ENCODE results near the gene LAMC2.
"Not testable (repeated sequence)": the region's sequence is repeated elsewhere in the genome, so short reads cannot be mapped to it uniquely, and the experiment has no call there.

Gene LAMC2

GRCh38 chr1:183251959-183252450, 65.9 kb downstream of the LAMC2 start:
- Histone ChIP-seq H3K36me3 (ENCODE audit: insufficient read depth, low read length) (peaks cover 12% of the 10 kb centered on the region), H3K27me3 (ENCODE audit: insufficient read depth, low read length) (no peaks in the 10 kb centered on the region), H2AFZ (ENCODE audit: low read length, unreplicated experiment) (no peak overlapping the region), H3K79me2 (ENCODE audit: control insufficient read depth, insufficient read depth, low read length, unreplicated experiment) (no peaks in the 10 kb centered on the region), H3K27ac (ENCODE audit: low read depth, low read length) (no peak overlapping the region), H3K4me1 (ENCODE audit: control insufficient read depth, insufficient read depth, low read length, unreplicated experiment) (peaks cover 13% of the 10 kb centered on the region), H3K4me3 (ENCODE audit: low read depth, low read length) (no peak overlapping the region)

GRCh38 chr1:183255073-183255472, 69.0 kb downstream of the LAMC2 start:
- Histone ChIP-seq H3K36me3 (ENCODE audit: insufficient read depth, low read length) (peaks cover 12% of the 10 kb centered on the region), H2AFZ (ENCODE audit: low read length, unreplicated experiment) (no peak overlapping the region), H3K4me3 (ENCODE audit: low read depth, low read length) (no peak overlapping the region), H3K27me3 (ENCODE audit: insufficient read depth, low read length) (no peaks in the 10 kb centered on the region), H3K4me1 (ENCODE audit: control insufficient read depth, insufficient read depth, low read length, unreplicated experiment) (no peaks in the 10 kb centered on the region), H3K27ac (ENCODE audit: low read depth, low read length) (no peak overlapping the region), H3K79me2 (ENCODE audit: control insufficient read depth, insufficient read depth, low read length, unreplicated experiment) (no peaks in the 10 kb centered on the region)

GRCh38 chr1:183259924-183260323, 73.9 kb downstream of the LAMC2 start:
- H2AFZ ChIP-seq (ENCODE audit: low read length, unreplicated experiment): no peak overlapping the region
- no peaks in the 10 kb centered on the region for H3K4me1 ChIP-seq (ENCODE audit: control insufficient read depth, insufficient read depth, low read length, unreplicated experiment)
- H3K27ac ChIP-seq (ENCODE audit: low read depth, low read length): no peak overlapping the region
- no peaks in the 10 kb centered on the region for H3K79me2 ChIP-seq (ENCODE audit: control insufficient read depth, insufficient read depth, low read length, unreplicated experiment)
- no peaks in the 10 kb centered on the region for H3K27me3 ChIP-seq (ENCODE audit: insufficient read depth, low read length)
- H3K4me3 ChIP-seq (ENCODE audit: low read depth, low read length): no peak overlapping the region
- peaks cover 3% of the 10 kb centered on the region for H3K36me3 ChIP-seq (ENCODE audit: insufficient read depth, low read length)

GRCh38 chr1:183262628-183263200, 76.7 kb downstream of the LAMC2 start:
- H2AFZ ChIP-seq (ENCODE audit: low read length, unreplicated experiment): no peak overlapping the region
- no peak overlapping the region for H3K27ac ChIP-seq (ENCODE audit: low read depth, low read length)
- H3K36me3 ChIP-seq (ENCODE audit: insufficient read depth, low read length): no peaks in the 10 kb centered on the region
- H3K27me3 ChIP-seq (ENCODE audit: insufficient read depth, low read length): no peaks in the 10 kb centered on the region
- peaks cover 10% of the 10 kb centered on the region for H3K4me1 ChIP-seq (ENCODE audit: control insufficient read depth, insufficient read depth, low read length, unreplicated experiment)
- H3K4me3 ChIP-seq (ENCODE audit: low read depth, low read length): no peak overlapping the region
- no peaks in the 10 kb centered on the region for H3K79me2 ChIP-seq (ENCODE audit: control insufficient read depth, insufficient read depth, low read length, unreplicated experiment)

- Histone ChIP-seq H3K79me2 (ENCODE audit: control insufficient read depth, insufficient read depth, low read length, unreplicated experiment) (no peaks in the 10 kb centered on the region), H3K36me3 (ENCODE audit: insufficient read depth, low read length) (no peaks in the 10 kb centered on the region), H3K4me1 (ENCODE audit: control insufficient read depth, insufficient read depth, low read length, unreplicated experiment) (peaks cover 20% of the 10 kb centered on the region), H3K27me3 (ENCODE audit: insufficient read depth, low read length) (no peaks in the 10 kb centered on the region), H3K27ac (ENCODE audit: low read depth, low read length) (no peak overlapping the region), H3K4me3 (ENCODE audit: low read depth, low read length) (no peak overlapping the region), H2AFZ (ENCODE audit: low read length, unreplicated experiment) (no peak overlapping the region)
Measured at GRCh38 chr1:183263886-183264602, 78.0 kb downstream of the LAMC2 start.

GRCh38 chr1:183267646-183268431, 81.8 kb downstream of the LAMC2 start:
- Histone ChIP-seq H2AFZ (ENCODE audit: low read length, unreplicated experiment) (peak overlapping the region; percentile 43), H3K4me3 (ENCODE audit: low read depth, low read length) (no peak overlapping the region), H3K36me3 (ENCODE audit: insufficient read depth, low read length) (no peaks in the 10 kb centered on the region), H3K27ac (ENCODE audit: low read depth, low read length) (peak overlapping the region; percentile 86), H3K27me3 (ENCODE audit: insufficient read depth, low read length) (no peaks in the 10 kb centered on the region), H3K79me2 (ENCODE audit: control insufficient read depth, insufficient read depth, low read length, unreplicated experiment) (no peaks in the 10 kb centered on the region), H3K4me1 (ENCODE audit: control insufficient read depth, insufficient read depth, low read length, unreplicated experiment) (peaks cover 44% of the 10 kb centered on the region)

GRCh38 chr1:183270541-183271141, 84.6 kb downstream of the LAMC2 start:
- peak overlapping the region; percentile 52 for H2AFZ ChIP-seq (ENCODE audit: low read length, unreplicated experiment)

GRCh38 chr1:183272390-183272848, 86.4 kb downstream of the LAMC2 start:
- Histone ChIP-seq H2AFZ (ENCODE audit: low read length, unreplicated experiment) (peak overlapping the region; percentile 35), H3K27ac (ENCODE audit: low read depth, low read length) (peak overlapping the region; percentile 95), H3K27me3 (ENCODE audit: insufficient read depth, low read length) (no peaks in the 10 kb centered on the region), H3K36me3 (ENCODE audit: insufficient read depth, low read length) (no peaks in the 10 kb centered on the region), H3K4me3 (ENCODE audit: low read depth, low read length) (no peak overlapping the region), H3K4me1 (ENCODE audit: control insufficient read depth, insufficient read depth, low read length, unreplicated experiment) (peaks cover 44% of the 10 kb centered on the region), H3K79me2 (ENCODE audit: control insufficient read depth, insufficient read depth, low read length, unreplicated experiment) (no peaks in the 10 kb centered on the region)

More at GRCh38 chr1:183270541-183271141, 84.6 kb downstream of the LAMC2 start:
- Histone ChIP-seq H3K4me3 (ENCODE audit: low read depth, low read length) (no peak overlapping the region), H3K4me1 (ENCODE audit: control insufficient read depth, insufficient read depth, low read length, unreplicated experiment) (peaks cover 51% of the 10 kb centered on the region), H3K27me3 (ENCODE audit: insufficient read depth, low read length) (no peaks in the 10 kb centered on the region), H3K36me3 (ENCODE audit: insufficient read depth, low read length) (no peaks in the 10 kb centered on the region), H3K27ac (ENCODE audit: low read depth, low read length) (peak overlapping the region; percentile 95), H3K79me2 (ENCODE audit: control insufficient read depth, insufficient read depth, low read length, unreplicated experiment) (no peaks in the 10 kb centered on the region)

GRCh38 chr1:183273300-183273699, 87.2 kb downstream of the LAMC2 start:
- no peaks in the 10 kb centered on the region for H3K79me2 ChIP-seq (ENCODE audit: control insufficient read depth, insufficient read depth, low read length, unreplicated experiment)
- no peak overlapping the region for H3K4me3 ChIP-seq (ENCODE audit: low read depth, low read length)
- peaks cover 45% of the 10 kb centered on the region for H3K4me1 ChIP-seq (ENCODE audit: control insufficient read depth, insufficient read depth, low read length, unreplicated experiment)
- peak overlapping the region; percentile 95 for H3K27ac ChIP-seq (ENCODE audit: low read depth, low read length)
- peak overlapping the region; percentile 35 for H2AFZ ChIP-seq (ENCODE audit: low read length, unreplicated experiment)
- no peaks in the 10 kb centered on the region for H3K27me3 ChIP-seq (ENCODE audit: insufficient read depth, low read length)
- H3K36me3 ChIP-seq (ENCODE audit: insufficient read depth, low read length): no peaks in the 10 kb centered on the region

- not testable (repeated sequence) for H3K79me2 ChIP-seq (ENCODE audit: control insufficient read depth, insufficient read depth, low read length, unreplicated experiment); H3K27me3 ChIP-seq (ENCODE audit: insufficient read depth, low read length); H3K36me3 ChIP-seq (ENCODE audit: insufficient read depth, low read length); H2AFZ ChIP-seq (ENCODE audit: low read length, unreplicated experiment); H3K27ac ChIP-seq (ENCODE audit: low read depth, low read length); H3K4me3 ChIP-seq (ENCODE audit: low read depth, low read length)
- H3K4me1 ChIP-seq (ENCODE audit: control insufficient read depth, insufficient read depth, low read length, unreplicated experiment): peaks cover 47% of the 10 kb centered on the region
Measured at GRCh38 chr1:183273984-183274383, 87.9 kb downstream of the LAMC2 start.
